ENCODE results near the gene TXNL4A.
A peak's percentile ranks its signal among the peaks of the same experiment; 100 is the strongest.

Gene TXNL4A

DNA sequence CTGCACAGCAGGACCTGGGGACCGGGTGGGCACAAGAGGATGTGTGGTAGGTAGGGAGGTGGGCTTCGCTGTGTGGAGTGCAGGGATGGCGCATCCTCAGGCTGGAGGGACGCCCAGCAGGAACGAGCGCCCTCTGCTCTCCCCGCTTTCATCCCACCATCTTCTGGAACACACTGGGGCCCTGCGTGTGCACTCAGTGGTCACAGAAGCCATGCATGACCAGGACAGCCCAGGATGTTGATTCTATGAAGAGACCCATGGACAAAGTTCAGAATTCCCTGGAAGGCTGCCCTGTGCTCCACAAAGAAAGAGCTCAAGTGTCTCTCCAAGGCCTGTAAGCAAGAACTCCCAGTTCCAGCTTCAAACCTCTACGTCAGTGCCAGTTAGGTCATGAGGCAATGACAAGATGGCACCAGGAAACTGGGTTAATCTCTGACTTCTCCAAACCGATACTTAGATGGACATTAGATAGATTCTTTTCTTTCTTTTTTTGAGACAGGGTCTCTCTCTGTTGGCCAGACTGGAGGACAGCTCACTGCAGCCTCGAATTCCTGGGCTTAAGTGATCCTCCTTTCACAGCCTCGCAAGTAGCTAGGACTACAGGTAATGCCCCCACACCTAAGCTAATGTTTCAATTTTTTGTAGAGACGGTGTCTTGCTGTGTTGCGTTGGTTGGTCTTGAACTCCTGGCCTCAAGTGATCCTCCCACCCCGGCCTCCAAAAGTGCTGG is 40.3 kb downstream of the TXNL4A start:
- DNase-seq = no peak

DNA sequence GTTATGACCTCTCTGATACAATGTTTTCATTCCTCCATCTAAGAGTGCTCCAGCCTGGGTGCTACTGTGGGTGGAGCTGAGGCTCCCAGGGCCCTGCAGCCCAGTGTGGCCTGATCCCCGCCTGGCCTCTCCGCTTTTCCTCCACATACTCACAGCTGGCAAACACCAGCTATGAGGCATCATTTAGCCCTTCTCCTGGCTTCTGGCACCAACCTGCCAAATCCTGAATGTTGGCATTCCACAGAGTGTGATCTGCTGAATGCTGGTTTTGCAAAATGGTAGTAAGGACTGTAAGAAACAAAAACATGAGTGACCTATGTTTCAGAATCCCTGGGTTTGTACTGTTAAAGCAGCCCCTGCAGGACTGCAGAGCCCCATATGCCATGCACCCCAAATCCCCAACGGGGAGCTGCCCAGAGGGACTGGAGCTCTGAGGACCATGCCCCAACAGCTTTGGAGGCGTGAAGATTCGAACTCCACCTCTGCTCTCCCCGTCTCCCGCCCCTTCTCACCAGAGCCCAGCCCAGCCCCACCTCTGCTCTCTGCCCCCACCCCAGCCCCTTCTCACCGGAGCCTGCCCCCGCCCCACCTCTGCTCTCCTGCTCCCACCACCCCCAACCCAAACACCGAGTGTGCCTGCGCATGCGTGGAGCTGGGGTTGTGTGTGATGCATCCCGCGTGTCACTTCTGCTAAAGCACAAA is 41.2 kb downstream of the TXNL4A start:
- DNase-seq = no peak

DNA sequence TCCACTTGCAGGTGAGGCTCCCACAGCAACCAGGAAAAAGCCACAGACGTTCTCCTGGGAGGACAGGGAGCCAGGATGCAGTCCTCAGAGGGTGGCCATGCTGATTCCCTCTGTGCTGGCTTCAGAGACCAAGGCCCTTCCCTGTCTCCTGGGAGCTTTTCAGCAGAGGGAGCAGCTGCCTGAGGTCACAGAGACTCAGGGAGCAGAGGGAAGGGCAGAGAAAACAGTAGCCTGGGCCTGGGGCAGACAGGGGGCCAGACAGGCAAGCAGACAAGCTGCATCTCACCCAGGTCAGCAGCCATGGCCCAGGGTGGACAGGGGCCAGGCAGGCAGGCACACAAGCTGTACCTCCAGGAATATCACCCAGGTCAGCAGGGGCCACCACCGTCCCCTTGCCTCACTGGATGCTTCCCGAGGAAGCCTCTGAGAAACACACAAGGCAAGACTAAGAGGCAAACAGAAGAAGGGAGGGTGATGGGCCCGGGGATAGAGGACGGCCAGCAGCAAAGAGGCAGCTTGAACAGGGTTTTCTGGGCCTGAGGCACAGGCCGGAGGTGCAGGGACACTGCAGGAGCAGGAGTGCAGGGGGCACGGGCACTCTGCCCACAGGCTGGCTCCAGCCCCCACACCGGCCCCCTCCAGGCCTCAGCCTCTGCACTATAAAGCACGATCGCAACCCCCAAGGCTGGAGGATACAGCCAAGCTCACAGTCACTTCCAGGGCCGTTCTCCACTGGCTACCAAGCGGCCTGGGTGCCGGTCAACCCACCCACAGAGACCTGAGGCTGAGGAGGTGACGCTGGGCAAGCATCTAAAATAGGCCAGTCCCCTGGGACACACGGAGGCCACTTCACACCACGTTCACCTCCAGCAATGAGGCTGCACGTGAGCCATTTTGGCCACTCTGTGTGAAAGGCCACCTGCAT is 43.0 kb downstream of the TXNL4A start:
- DNase-seq = peak; percentile 57

DNA sequence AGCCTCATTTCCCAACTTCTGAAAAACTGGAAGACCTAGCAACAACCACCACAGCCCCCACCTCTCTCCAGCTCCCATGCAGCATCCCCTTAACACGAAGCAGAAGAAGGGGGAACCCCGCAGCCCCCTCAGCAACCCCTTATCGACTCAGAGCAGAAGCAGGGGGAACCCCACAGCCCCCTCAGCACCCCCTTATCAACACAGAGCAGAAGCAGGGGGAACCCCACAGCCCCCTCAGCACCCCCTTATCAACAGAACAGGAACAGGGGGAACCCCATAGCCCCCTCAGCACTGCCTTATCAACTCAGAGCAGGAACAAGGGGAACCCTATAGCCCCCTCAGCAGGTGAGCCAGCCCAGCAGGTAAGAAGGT is 43.6 kb downstream of the TXNL4A start:
- DNase-seq = peak; percentile 57

DNA sequence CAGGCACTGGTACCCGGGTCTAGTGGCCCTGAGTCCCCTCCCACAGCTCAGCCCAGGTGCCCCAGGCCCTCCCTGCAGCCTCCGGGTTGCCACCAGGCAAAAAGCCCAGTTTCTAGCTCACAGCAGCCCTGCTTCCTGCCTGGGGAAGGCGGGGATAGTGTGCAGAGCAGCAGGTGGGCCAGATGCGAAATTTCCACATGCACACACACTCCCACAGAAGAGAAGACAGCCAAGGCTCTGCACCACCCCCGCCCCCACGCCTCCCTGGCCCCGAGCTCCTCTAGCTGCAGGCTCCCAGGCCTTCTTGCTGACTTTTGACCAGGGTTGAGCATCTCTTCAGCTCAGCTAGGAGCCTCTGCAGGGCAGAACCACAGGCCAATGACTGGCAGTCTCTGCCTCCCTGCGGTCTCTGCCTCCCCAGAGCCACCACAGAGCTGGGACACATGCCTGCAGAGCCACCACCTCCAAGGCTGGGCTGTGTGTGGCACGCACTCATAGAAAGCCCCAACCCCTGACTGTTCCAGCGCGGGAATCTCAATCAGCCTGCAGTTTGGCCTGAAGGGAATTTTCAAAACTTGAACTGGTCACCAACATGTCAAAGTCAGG is 44.1 kb downstream of the TXNL4A start:
- peak; percentile 67 for DNase-seq

DNA sequence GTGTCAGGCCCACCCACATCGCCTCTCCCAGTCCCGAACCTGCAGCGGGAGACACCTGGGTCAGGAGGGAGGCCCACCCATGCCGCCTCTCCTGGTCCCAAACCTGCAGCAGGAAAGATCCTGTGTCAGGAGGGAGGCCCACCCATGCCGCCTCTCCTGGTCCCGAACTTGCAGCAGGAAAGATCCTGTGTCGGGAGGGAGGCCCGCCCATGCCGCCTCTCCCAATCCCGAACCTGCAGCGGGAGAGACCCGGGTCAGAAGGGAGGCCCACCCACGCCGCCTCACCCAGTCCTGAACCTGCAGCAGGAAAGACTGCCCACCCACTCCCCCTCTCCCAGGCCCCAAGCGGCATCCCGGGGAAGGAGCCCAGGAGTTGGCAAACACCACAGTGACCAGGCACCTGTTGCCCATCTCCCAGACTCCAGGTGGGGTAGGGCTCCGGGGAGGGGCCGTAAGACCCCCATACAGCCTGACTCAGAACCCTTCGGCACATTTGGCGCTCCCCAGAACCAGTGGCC is 44.7 kb downstream of the TXNL4A start:
- DNase-seq = no peak

DNA sequence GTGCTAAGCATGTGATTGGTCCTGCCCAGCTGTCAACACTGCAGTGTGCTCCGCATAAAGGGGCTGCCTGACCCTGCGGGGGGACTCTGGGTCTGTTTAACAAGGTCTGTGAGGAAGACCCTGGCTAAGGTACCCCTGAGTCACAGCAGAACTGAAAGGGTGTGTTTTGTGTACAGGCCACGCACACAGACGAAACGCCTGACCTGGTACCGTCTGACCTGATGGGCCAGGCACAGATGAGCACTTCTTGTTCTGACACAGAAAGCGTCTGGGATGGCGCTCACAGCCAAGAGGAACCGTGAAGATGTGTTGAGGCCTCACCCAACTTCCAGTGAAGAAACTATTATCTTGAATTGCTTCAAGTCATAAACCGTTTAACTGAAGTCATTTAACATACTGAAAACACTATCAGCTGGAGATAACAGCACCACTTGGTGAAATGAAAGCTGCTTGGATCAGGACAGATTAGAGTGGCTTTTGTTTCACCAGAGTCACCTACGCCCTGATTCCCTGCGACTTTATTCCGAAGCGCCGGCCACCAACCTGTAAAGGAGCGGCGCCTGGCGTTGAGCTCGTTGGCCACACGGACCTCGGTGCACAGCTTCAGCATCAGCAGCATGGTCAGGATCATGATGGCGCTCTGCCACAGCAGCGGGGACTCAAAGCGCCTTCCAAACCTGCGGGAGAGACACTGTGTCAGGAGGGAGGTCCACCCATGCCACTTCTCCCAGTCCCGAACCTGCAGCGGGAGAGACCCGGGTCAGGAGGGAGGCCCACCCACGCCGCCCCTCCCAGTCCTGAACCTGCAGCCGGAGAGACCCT is 45.4 kb downstream of the TXNL4A start:
- no peak for DNase-seq

DNA sequence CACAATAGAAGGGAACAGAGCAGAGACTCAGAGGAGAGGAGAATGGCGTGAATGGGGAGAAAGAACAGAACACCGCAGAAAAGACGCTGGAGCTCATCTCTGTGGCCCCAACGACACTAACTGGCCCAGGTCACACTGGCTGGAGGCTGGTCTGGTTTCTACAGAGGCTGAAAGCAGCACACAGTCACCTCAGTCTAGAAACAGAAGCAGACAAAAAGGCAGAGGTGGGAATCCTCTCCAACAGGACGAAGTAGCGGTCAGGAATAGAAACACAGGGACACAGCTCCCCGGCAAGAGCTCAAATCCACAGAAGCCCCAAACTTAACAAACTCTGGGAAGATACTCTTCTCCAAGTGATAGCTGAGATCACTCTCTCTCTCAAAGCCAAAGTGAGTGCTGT is 46.2 kb downstream of the TXNL4A start:
- DNase-seq = no peak

DNA sequence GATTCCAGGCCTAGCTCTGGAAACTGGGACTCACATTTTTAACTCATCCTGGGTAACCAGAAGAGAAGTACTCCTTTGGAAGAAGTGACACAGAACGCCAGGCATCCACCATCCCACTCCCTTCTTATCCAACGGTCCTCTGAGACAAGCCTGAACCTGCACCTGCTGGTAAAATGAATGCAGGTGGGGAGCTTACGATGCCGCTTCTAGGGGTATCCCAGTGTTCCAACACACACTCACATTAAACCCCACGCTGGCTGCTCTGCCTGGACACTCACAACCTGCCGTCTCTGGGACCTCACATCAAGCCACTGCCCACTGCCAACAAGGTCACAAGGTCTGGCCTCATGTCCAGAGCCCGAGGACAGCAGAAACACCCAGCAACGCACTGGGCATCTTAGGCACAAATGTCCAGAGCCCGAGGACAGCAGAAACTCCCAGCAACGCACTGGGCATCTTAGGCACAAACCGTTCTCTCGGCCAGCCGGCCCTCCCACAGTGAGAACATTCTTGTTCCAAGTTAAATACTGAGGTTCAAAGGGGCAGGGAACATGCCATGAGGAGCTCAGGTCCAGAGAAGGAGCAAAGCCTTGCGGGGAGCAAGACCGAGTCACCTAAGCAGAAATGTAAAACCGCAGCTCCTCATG is 46.8 kb downstream of the TXNL4A start:
- DNase-seq = no peak

DNA sequence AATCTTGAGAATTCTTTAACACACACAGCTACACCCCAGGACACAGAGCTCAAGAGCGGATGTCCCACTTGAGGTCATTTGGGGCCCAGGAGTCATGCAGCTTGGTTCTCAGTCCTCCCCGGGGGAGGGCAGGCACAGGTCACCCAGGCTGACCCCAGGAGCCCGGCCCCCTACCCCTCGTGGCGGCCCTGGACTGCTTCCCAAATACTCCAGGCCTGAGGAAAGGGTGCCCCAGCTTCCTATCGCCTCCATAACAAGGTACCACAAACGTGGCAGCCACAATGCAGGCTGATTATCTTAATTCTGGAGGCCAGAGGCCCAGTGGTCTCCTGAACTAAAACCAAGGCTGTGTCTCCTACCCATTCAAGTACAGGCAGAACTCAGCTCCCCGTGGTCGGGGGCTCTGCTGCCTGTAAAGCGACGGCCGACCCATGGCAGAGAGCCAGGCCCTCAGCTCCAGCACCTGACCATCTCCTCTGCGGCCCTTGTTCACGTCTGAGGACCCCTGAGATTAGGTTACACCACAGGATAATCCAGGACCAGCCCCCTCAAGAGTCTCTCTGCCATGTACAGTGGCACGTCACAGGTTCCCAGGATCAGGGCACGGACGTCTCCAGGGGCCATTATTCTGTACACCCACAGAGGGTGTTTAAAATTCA is 47.4 kb downstream of the TXNL4A start:
- peak; percentile 50 for DNase-seq

DNA sequence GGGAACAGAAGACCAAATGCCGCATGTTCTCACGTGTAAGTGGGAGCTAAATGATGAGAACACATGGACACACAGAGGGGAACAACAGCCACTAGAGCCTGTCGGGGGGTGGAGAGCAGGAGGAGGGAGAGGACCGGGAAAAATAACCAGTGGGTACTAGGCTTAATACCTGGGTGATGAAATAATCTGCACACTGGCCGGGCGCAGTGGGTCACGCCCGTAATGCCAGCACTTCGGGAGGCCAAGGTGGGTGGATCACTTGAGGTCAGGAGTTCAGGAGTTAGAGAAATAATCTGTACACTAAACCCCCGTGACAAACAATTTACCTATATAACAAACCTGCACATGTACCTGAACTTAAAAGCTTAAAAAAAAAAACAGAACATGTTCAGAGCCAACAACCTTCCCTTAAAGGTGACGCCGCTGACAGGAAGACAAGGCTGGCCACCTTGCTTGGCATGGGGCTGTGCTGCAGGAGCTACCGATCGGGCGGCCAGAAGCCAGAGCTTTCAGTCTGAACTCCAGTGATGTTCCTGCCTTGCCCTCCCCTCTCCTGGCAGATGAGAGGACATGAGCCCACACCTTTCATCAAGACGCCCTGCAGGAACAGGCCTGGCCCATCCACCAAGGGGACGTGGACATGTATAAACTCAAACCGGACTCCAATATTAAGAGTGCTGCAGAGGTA is 48.1 kb downstream of the TXNL4A start:
- peak; percentile 38 for DNase-seq

DNA sequence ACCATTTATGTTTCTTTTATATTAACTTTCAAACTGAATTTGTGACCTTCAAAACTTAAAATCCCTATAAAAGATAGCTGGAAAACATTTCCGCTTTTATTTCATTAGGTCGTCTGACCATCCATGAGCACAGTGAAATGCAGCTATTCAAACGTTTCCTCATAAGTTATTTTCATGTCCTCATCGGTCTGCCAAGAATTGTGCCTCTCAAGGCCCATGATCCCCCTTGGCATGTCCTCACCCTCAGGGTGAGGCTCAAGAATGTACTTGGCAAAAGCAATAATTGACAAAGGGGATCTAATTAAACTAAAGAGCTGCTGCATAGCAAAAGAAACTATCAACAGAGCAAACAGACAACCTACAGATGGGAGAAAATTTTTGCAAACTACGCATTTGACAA is 49.3 kb downstream of the TXNL4A start:
- DNase-seq = no peak

DNA sequence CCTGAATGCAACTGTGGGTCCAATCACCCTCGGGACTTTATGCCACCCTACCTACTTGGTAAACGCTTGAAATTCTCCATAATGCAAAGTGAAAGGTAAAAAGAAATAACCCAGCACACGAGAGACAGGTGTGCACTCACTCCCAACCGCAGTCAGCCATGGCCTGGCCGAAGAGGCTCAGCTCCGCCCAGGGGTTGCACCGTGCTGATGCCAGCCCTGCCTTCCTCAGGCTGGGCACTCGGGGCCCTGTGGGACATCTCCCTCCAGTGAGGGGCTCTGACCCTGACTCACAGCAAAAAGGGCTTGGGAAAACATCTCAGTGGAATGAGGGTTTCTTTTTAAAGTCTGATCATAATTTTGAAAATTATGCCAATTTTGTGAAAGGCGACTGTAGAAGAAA is 50.2 kb downstream of the TXNL4A start:
- no peak for DNase-seq

DNA sequence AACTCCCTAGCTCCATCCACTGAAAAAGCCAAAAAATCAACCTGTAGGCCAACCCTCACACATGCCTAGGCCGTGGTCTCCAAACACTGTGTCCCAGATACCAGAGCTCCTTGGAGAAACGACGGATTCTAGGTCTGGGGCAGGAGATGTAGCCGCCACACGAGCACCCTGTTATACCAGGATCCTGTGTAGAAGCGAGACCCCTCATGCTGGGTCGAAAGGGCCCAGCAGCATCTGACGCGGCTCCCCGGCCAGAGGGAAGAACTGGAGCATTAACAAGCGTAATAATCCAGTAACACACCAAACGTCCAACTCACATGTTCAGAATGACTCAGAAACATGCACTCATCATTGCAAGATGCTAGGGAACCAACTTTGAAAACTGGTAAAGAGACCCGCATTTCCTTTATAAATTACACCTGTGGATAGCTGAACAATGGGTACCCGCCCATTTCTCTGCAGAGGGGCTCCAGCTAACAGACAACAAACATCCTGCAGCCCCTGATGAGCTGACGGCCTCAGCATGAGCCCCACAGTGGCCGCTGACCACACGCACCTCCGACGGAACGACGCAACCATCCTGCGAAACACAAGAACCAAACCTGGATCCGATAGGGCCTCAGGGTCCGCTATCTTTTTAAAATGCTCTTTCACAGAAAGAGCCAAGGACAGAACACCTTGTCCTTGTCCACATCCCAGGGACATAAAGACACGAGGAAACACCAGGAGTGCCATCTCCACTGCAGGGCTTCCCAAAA is 51.1 kb downstream of the TXNL4A start:
- DNase-seq = no peak

DNA sequence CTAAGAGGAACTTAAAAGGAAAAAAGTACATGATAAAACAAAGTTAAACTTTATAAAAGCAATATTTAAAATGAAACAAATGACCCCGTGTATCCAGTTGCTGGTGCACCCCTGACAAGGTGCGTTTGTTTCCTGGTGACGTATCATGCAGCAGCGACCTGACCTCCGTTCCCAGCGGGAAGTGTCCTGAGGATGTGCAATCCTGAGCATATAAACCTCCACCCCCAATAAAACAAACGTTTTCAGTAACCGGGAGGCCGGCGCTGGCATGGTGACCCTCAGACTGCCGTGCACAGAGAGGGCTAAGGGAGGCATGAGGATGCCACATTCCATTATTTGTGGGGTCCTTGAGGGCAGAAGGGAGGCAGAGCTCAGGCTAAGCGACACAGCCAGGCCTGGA is 51.7 kb downstream of the TXNL4A start:
- no peak for DNase-seq

DNA sequence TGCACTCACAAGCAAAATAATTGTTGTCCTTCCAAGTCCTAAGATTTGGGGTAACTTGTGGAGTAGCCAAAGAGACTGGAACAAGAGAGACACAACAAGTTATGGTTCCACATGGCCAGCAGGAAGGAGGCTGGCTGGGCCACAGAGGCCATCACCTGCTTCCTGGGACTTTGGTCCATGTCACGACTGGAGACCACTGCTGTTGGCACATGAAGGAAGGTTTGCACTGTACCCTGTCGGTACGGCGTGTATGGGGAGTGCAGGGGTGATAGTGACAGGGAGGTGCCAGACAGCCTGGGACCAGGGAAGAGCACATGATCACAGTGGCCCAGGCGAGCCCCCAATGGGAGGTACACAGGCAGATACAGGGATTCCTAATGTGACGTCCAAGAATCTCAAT is 52.4 kb downstream of the TXNL4A start:
- DNase-seq = no peak

DNA sequence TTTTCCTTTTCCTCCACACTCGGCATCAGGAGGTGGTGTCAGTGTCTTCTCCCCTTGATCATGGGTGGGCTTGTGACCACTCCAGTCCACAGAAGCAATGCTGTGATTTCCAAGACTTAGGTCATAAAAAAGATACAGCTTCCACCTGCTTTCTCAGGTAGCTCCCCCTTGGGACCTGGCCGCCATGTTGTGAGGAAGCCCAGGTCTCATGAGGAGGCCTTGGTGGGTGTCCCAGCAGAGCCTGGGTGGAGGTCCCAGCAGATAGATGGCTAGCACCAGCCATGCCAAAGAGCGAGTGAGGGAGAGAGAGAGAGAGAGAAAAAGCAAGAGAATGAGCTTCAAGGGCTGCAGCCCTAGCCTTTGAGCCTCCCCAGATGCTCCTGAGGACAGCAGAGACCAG is 52.9 kb downstream of the TXNL4A start:
- no peak for DNase-seq

DNA sequence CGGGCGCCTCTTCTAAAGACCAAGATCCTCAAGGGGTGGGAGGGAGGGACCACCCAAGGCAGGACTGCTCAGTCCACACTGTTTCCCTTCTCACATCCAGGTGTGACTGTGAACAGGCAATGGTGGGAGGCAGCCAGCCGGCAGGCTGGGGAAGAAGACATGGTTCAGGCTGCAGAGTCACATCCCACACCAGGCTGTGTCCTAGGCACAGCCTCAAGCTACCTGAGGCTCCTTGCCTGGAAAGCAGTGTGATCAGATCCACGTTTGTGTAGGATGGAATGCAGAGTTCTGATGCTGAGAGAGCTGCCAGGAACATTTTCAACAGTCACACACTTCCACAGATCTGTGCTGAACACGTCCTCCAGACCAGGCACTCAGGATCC is 53.3 kb downstream of the TXNL4A start:
- no peak for DNase-seq

DNA sequence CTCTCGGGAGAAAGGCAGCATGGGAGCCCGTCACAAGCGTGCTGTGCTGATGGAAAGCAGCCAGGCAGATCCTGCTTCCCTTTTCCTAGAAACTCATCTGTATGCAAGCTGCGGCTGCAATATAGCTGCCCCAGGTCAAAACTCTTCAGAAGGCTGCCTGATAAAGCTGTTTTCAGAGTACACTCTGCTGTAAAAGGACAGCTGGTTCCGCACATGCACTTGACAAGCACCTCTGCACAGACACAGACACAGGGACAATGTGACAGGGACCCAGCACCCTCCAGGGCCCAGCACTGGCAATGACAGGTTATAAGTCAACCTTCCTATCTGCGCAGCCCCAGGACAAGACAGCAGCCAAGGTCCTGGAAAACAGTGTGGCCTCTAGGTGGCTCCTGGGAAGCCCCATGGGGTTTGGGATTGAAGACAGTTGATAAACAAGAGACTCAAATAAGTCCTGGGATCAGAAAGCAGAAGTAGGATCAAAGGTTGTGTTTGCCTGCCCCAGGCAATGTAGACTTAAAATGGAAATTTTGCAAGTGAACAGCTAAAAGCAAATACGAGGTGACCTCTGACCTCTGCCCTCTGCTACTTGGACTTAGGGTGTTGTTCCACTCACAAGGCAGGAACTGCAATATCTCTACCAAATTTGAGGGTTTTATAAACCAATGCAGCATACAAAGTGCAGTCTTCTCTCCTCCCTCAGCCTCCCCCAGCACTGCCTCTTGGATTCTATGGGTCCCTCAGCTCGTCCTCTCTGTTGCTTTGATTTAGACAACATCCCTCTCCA is 53.9 kb downstream of the TXNL4A start:
- DNase-seq = peak; percentile 49
